Fibroblast of peridontal ligament (primary cell): ENCODE results near the gene SPRY2.
"Not testable (repeated sequence)": the region's sequence is repeated elsewhere in the genome, so short reads cannot be mapped to it uniquely, and the experiment has no call there.

Source experiments
- DNase-seq: peaks from one replicate; pipeline ENCODE4 v3.0.0-alpha.2; 2010; ENCODE audit errors: extremely low read depth

The SPRY2 gene, protein sequence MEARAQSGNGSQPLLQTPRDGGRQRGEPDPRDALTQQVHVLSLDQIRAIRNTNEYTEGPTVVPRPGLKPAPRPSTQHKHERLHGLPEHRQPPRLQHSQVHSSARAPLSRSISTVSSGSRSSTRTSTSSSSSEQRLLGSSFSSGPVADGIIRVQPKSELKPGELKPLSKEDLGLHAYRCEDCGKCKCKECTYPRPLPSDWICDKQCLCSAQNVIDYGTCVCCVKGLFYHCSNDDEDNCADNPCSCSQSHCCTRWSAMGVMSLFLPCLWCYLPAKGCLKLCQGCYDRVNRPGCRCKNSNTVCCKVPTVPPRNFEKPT

DNA sequence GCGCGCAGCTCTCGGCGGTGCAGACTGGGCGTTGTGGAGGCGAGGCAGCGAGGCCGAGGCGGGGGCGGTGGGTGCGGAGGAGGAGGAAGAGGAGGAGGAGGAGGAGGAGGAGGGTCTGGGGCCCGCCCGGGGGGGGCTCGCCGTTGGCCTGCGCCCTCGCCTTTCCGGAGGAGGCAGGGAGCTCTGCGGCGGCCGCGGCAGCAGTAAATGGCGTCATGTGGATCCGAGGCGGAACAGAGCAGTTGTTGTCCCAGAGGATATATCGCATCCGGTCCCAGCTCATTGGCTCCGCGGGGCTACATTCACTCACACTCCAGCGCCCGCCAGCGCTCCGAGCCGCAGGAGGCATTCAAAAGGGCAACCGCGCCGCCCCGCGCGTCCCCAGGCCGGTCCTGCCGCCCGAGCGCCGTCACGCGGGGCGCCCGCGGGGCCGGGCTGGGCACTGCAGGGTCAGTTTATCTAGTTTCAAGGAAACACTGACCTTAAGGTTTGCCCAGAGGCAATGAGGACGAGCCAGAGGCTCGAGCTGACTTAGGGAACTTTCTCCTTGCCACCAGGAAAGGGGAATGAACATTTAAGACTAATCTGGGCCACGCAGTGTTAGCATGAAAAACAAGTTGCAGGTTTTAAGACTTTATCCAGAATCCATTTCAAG, at the start of gene SPRY2:
Gene SPRY2, minus strand, starts transcription at position 26 of the 655 bp plus-strand sequence. CDS start 3,421 bp downstream, outside the sequence.
- peak; percentile 97 for DNase-seq

DNA sequence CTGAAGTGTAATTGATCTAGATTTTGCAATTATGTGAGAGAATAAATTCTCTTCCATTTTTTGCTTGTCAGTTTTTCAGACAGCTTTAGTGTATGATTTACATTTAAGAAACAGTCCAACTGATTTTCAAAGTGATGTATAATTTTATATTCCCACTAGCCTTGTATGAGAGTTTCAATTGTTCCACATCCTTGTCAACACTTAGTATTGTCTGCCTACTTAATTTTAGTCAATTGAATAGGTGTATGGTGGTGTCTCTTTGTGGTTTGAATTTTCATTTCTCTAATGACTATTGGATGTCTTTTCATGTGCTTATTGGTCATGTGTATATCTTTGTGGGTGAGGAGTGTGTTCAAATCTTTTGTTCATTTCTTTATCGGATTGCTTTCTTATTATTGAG, 49.4 kb upstream of the SPRY2 start:
- no peak for DNase-seq

DNA sequence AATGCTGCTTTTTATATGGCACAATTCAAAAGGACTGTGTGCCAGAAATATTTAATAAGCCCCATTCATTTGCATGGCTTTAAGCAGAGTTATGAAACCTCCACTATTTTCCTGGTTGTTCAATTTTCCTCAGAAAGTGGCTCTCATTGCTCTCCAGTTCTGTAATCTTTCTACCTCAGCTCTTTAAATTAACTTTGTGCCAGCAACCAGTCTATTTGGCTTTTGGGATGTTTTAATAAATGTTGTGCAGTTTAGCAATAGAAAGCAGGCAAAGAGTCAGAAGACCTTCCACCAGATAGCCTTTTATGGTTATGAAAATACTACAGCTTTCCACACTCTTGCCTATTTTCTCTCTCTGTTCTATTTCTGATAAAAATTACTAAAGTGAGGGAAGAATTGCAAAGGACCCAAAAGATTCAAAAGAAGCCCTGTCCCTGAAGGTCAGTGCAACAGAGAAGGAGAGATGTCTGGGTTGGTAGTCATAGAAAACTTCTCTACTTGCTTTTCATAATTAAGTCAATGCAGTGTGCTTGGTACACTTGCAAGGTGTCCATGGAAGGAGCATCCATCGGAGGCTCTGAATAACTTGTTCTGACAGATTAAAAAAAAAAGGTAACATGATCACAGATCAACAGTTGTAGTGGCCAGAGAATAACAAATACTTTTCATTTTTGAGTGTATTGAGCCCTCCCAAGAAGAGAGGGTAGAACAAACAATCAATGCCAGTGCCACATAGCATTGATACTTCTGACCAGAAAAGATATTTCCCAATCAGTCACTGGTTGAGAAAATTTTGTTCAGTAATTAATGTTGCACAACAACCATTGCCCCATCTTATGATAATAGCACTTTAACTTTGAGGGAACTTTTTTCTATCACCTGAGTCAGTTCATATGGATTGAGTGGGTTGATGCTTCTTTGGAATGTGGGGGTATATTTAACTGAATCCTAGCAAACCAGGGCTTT, 48.4 kb upstream of the SPRY2 start:
- DNase-seq, result no peak

DNA sequence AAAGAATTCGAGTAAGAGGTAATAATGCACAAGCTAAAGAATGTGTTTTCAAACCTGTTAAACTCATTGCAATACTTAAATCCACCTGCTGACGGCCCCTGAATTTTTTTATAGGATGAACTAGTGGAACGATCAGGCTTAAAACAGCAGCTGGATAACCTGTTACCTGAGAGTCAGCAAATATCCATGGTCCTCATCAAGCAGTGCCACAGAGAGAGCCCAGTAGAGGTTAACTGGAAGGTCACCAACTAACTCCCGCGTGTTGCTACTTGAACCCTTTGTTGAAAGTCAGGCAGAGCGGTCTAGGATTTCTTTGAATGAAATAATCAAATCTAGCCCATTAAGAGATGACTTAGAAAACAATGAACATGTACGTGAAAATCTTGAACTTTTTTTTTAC, 47.6 kb upstream of the SPRY2 start:
- DNase-seq, result no peak

DNA sequence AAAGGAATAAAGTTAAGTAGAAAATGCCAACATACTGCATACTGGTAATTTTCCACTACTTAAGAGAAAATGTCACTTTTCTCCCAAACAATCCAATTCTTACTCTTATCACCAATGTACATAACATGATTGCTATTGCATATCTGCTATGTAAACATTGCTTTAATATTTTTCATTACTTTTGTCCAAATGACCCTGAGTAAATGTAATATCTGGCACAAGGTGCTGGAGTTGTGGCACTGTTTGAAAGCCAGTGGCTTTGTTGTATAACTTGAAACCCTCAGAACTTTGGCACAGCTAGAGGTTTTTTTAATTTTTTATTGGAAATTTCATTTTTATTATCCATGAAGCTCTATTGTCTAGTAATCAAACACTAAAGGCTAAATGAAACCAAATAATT, 45.7 kb upstream of the SPRY2 start:
- no peak for DNase-seq

DNA sequence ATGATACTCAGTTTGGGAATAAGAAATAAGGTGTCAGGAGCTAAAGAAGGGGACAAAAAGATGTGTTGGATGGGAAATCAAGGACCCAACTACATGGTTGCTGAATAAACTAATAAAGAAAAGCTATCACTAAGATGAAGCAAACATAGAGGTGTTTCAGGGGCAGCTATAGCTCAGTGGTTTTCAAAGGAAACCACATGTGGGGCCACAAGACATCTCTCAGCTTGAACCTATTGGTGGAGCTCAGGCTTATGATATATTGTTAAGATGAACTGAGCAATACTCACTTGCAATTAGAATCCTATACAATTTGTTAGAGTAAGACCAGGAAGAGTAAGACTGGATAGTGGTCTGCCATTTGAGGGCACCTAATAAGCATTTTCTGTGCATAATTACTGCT, 45.1 kb upstream of the SPRY2 start:
- DNase-seq, result no peak

DNA sequence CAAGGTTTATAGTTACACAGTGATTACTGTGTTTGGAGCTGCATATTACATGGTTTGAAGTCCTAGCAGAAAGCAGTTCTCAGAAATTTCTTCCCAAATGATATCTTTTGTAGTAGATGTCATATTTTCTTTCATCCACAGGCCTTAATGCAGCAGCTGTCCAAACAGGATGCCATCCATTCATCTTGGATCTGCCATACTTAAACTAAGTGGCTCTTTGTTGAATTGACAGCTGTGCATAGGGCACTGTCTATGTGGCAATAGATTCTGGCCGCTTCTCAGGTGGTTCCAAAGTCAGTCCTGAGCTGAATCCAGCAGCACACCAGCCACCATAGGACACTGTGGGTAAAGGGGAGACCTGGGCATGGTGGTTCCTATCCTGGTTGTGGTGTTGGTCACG, 41.6 kb upstream of the SPRY2 start:
- DNase-seq, result no peak

DNA sequence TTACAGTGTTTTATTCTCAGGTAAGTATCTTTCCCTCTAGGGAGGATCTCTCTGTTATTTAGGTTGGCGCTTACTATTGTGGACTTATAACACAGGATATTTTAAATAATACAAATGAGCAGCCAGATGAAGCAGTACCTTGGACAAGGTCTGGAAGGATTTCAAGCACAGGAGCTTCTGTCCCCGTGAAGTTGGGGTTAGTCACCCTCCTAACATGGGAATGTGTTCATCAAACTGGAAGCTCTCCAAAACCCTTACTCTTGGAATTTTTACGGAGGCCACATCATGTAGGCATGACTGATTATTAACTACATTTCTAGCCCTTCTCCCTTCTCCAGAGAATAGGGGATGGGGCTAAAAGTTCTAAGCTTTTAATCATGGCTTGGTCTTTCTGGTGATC, 38.3 kb upstream of the SPRY2 start:
- no peak for DNase-seq

DNA sequence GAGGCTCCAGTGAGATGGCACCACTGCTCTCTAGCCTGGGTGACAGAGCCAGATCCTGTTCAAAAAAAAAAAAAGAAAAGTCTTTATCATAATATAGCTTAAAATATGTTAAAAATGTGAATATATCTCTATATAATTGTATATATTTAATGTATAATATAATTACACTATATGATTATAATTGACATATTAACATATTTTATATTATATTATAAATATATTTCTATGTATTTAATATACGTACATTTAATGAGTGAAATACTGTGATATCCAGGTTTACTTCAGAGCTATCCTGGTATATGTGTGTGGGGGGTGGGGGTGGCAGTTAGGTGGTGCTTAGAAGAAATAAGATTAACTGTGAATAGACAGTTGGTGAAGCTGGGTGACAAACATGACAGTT, 35.6 kb upstream of the SPRY2 start:
- DNase-seq, result no peak

DNA sequence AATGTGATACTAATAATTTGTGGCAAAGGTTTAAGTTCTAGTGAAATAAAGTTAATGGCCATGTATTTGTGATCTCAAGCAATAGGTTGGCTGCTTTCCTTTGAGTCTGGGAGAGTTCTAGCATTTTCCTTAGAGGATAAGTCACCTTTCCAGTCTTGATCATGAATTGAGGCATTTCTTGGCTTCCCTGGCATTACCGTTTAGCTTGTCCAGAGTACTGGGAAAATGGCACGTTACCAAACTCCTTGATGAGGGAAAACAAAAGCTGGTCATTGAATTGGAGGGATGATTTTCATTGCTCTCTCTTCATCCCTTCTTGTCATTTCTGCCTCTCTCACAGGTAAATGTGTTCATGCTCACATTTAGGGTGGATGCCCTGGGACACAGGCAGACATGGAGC, 34.0 kb upstream of the SPRY2 start:
- no peak for DNase-seq

DNA sequence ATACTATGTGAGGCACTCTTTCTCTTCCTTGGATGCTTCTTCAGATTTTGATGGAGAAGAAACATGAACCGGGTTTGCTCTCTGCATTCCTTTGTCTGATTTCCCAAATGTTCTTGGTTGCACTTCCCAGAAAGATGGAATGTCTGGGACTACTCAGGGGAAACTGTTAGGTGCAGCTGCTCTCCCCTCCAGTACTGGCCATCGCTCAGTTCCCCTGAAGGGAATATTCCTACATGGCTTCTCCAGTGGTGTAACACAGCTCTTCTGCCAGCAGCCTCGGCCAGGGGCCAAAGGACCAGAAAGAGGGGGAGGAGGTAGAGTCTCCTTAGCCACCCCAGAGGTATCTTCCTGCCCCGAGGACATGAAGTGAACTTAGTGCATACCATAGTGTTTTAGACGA, 33.5 kb upstream of the SPRY2 start:
- no peak for DNase-seq

DNA sequence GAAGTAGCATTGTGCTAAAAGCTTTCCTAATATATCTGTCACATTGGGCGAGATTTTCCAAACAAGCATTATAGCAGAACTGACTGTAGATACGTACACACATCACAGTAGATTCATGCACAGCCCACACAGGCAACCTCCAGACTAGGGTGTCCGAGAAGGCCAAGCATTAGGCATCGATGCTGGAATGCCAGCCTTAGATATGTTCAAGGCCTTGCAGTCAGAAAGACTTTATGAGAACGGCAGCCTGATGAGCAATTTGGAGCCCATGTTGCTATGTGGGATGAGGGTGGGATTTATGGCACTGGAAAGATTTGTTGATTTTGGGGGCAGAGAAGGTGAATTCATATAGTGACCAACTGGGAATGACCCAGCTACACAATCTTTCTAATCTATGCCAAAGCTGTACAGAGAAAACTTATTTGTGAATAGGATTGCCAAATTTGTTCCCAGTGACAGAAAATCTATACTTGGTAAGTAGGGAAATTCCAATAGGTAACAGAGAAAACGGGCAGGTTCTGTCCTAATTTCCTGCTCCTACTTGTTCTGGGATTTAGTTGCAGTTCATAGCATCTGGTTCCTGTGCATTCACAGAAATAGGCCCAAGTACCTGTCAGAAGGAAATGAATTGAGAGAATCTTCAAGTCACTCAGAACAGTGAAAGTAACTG, 31.0 kb upstream of the SPRY2 start:
- DNase-seq, result no peak

DNA sequence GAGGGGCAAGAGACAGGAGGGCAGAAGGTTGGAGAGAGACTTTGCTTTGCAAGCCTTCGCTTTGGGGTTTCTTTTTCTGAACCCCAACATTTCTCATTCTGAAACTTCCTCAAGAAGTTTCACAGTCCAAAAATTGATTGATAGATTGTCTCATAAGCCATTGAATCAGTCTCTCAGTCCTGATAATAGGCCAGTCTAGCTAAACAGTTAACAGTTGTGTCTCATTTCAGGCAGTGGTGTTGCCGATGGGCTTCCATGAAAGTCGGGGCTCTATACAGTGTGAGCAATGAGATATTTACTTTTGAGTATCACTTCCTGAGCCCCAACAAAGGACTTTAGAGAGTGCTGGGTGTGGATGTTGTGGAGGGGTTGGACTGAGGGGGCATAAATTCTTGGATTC, 26.5 kb upstream of the SPRY2 start:
- no peak for DNase-seq

DNA sequence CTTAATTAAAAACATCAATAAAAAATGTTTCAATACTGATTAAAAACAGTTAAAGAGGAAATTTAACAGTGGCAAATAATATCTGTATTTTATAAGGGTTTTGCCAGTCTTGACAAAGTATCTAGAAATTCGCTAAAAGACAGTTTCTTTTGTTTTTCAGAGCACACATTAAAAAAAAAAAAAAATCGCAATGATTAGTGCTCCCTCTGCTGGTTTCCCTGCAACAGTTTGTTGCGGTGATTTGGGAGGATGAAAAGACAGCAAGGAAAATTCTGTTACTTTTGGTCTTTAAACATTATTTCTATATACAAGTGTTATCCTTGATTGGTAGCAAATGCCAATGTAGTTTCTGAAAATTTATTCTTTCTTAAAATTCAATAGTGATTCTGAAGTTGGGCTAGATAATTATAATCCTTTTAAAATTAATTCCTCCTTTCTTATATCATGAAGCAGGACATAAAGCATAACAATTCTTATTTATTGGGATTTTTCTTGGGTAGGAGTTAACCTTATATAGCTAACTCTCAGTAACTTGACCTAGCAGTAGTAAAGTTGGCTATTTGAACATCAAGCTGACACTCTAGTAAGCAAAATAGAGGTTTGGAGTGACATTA, 23.1 kb upstream of the SPRY2 start:
- peak; percentile 74 for DNase-seq

DNA sequence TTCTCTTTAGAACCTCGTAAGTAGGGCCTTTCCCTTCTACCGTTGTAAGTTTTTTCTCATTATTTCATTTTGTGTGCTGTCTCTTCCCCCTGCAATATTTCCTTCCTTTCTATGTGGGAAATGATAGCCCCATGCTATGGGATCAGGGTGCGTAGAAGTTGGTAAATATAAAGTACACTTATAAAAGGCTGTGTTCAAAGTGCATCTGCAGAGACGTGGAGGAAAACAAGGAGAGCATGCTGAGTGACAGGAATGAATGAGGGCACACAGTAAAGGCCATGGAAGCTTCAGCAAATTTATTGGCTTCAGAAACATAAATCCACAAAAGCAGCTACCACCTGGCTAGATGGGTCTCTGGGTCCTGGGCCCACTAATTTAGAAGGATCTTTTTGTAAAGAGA, 21.6 kb upstream of the SPRY2 start:
- DNase-seq, result no peak

DNA sequence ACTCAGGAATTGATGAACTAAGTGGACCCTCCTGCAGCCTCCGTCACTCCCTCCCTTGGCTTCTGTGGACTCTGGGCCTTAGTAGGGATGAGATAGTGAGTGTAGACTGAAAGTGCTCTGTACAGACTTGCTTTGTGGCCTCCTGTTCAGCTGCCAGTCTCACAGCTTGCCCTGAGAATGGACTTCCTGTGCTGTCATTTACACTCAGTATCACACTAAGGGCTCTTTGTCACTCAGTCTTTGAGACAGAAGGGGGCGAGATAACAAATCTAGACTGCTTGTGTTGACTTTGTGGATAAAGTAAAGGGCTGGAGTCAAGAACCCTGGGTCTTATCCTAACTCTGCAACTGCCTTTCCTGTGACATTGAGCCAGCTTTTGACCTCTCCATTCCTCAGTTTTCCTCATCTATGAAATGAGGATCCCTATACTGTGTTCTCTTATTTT, 21.0 kb upstream of the SPRY2 start:
- no peak for DNase-seq

DNA sequence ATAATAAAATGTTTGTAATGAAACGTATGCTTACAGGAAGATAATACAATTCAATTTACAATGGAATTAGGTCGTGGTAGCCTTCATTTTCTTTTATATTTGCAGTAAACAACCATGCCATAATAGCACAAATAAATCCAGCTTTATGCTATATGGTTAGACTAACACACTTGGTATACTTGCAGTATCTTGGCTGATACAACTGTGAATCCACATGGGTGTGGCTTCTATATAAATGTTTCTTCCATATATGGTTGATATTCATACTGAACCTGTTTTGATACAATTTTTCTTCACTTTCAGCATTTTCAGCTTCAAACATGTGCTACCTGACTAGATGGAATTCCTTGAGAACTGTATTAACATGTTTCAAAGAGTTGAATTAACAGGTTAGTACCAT, 20.4 kb upstream of the SPRY2 start:
- DNase-seq, result no peak

DNA sequence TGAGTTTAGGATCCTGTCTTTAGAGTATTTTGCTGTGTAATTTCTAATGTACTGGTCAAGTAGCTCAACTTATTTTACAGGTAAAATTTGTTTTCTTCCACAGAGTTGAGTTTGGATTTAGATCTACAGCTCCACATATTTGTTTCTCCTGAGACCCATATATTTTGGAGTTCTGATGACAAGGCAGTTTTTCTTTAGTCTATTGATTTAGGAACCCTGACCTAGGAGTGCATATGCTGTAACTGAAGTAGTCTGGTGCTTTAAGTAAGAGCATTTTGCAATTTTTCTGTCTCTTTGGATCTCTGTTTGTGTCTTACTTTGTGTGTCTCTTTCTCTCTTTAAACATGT, 19.5 kb upstream of the SPRY2 start:
- peak; percentile 15 for DNase-seq

DNA sequence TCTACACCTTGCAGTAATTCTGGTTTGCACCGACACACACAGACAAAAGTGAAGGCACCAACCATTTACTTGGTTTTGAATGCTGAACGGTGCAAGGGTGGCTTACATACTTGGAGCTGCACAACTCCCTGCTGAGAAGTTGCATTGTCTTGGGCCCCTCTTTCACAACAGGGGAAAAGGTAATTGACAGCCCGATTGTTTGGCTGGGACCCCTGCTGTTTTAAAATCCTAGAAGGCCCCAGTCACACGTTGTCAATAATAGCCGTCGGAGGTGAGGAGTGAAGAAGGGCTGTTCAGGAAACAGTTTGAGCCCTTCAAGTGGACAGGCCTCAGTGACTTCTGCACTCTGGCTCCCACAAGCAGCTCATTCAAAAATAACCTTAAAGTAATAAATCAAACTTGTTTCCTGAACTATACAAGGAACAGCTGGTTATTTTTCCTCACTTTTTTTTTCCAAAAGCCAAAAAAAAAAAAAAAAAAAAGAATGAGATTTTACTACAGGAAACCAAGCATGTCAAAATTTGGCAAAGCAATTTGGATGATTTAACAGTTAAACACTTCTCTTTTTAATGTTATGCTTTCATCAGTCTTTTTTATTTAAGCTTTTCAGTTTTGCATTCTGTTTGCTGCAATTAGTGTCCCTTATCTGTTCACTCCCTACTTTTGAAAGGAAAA, 19.0 kb upstream of the SPRY2 start:
- peak; percentile 65 for DNase-seq

DNA sequence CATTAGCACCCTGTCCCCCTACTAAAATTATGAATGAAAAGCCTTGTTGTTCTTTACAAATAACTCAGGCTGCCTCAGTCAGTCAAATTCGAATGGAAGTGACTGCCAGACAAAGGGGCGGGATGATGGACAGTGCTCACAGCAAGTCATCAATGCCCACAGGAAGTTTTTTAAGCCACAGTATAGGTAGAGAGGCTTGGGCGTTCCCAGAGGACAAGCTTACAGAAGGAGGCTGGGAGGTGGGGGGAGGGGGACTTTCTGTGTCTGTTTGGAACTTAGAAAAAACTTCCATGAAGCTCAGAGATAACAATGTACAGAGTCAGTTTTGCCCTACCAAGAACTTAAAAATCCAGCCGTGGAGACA, 18.5 kb upstream of the SPRY2 start:
- no peak for DNase-seq

DNA sequence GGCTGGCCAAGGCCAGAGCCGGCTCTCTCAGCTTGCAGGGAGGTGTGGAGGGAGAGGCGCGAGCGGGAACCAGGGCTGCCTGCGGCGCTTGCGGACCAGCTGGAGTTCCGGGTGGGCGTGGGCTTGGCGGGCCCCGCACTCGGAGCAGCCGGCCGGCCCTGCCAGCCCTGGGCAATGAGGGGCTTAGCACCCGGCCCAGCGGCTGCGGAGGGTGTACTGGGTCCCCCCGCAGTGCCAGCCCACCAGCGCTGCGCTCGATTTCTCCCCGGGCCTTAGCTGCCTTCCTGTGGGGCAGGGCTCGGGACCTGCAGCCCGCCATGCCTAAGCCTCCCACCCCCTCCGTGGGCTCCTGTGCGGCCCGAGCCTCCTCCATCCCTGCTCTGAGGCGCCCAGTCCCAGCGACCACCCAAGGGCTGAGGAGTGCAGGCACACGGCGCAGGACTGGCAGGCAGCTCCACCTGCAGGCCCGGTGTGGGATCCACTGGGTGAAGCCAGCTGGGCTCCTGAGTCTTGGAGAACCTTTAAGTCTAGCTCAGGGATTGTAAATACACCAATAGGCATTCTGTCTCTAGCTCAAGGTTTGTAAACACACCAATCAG, 14.7 kb upstream of the SPRY2 start:
- DNase-seq, result not testable (repeated sequence)
